Measurements from ENCODE around the gene CSMD2. TPM values are rescaled to one million over a fixed set of nuclear protein-coding genes. Genes with fewer than 3 reads are reported as not detected.

Gene CSMD2
- total RNA-seq, 1 donor from 2014 or later, result 0.55 TPM

GRCh38 chr1:33815061-33815460 lies 350.0 kb downstream of the CSMD2 start:
- H3K4me3 Mint-ChIP-seq (ENCODE audit: unreplicated experiment), result no peak overlapping the region
- H3K9me3 Mint-ChIP-seq (ENCODE audit: low read depth), result peaks cover 5% of the 10 kb centered on the region
- H3K27ac Mint-ChIP-seq (ENCODE audit: unreplicated experiment), result no peak overlapping the region
- no peaks in the 10 kb centered on the region for H3K36me3 Mint-ChIP-seq (ENCODE audit: low read depth)
- H3K27me3 Mint-ChIP-seq (ENCODE audit: low read depth), result no peaks in the 10 kb centered on the region
- DNase-seq (ENCODE audit: low spot score), result no peak
- TF ChIP-seq CTCF (IDR thresholded peaks at IDR 0.05), result no peak
- H3K4me1 Mint-ChIP-seq (ENCODE audit: low read depth), result no peaks in the 10 kb centered on the region

GRCh38 chr1:33814166-33814565 lies 350.9 kb downstream of the CSMD2 start:
- Mint-ChIP-seq H3K4me1 (ENCODE audit: low read depth) (no peaks in the 10 kb centered on the region), H3K27me3 (ENCODE audit: low read depth) (no peaks in the 10 kb centered on the region), H3K27ac (ENCODE audit: unreplicated experiment) (no peak overlapping the region), H3K36me3 (ENCODE audit: low read depth) (no peaks in the 10 kb centered on the region), H3K9me3 (ENCODE audit: low read depth) (peaks cover 9% of the 10 kb centered on the region), H3K4me3 (ENCODE audit: unreplicated experiment) (no peak overlapping the region)
- no peak for TF ChIP-seq CTCF (IDR thresholded peaks at IDR 0.05)
- DNase-seq (ENCODE audit: low spot score), result no peak

GRCh38 chr1:33810571-33810970 lies 354.5 kb downstream of the CSMD2 start:
- DNase-seq (ENCODE audit: low spot score), result no peak
- no peak overlapping the region for H3K27ac Mint-ChIP-seq (ENCODE audit: unreplicated experiment)
- no peaks in the 10 kb centered on the region for H3K36me3 Mint-ChIP-seq (ENCODE audit: low read depth)
- no peaks in the 10 kb centered on the region for H3K4me1 Mint-ChIP-seq (ENCODE audit: low read depth)
- no peak overlapping the region for H3K4me3 Mint-ChIP-seq (ENCODE audit: unreplicated experiment)
- TF ChIP-seq CTCF (IDR thresholded peaks at IDR 0.05), result no peak
- peaks cover 27% of the 10 kb centered on the region for H3K9me3 Mint-ChIP-seq (ENCODE audit: low read depth)
- H3K27me3 Mint-ChIP-seq (ENCODE audit: low read depth), result no peaks in the 10 kb centered on the region

- Mint-ChIP-seq H3K27me3 (ENCODE audit: low read depth) (no peaks in the 10 kb centered on the region), H3K27ac (ENCODE audit: unreplicated experiment) (no peak overlapping the region), H3K36me3 (ENCODE audit: low read depth) (no peaks in the 10 kb centered on the region)
Observed at GRCh38 chr1:33805988-33806387, 359.0 kb downstream of the CSMD2 start.

GRCh38 chr1:33802268-33802667 lies 362.8 kb downstream of the CSMD2 start:
- H3K27me3 Mint-ChIP-seq (ENCODE audit: low read depth), result no peaks in the 10 kb centered on the region
- H3K9me3 Mint-ChIP-seq (ENCODE audit: low read depth), result peaks cover 13% of the 10 kb centered on the region
- H3K4me3 Mint-ChIP-seq (ENCODE audit: unreplicated experiment), result no peak overlapping the region
- H3K36me3 Mint-ChIP-seq (ENCODE audit: low read depth), result no peaks in the 10 kb centered on the region
- no peak for DNase-seq (ENCODE audit: low spot score)
- H3K27ac Mint-ChIP-seq (ENCODE audit: unreplicated experiment), result no peak overlapping the region
- TF ChIP-seq CTCF (IDR thresholded peaks at IDR 0.05), result no peak
- H3K4me1 Mint-ChIP-seq (ENCODE audit: low read depth), result no peaks in the 10 kb centered on the region

More at GRCh38 chr1:33805988-33806387, 359.0 kb downstream of the CSMD2 start:
- Mint-ChIP-seq H3K9me3 (ENCODE audit: low read depth) (peaks cover 22% of the 10 kb centered on the region), H3K4me1 (ENCODE audit: low read depth) (no peaks in the 10 kb centered on the region), H3K4me3 (ENCODE audit: unreplicated experiment) (no peak overlapping the region)
- TF ChIP-seq CTCF (IDR thresholded peaks at IDR 0.05), result no peak
- no peak for DNase-seq (ENCODE audit: low spot score)
